ENCODE data around the gene POLD4.

Gene POLD4

DNA sequence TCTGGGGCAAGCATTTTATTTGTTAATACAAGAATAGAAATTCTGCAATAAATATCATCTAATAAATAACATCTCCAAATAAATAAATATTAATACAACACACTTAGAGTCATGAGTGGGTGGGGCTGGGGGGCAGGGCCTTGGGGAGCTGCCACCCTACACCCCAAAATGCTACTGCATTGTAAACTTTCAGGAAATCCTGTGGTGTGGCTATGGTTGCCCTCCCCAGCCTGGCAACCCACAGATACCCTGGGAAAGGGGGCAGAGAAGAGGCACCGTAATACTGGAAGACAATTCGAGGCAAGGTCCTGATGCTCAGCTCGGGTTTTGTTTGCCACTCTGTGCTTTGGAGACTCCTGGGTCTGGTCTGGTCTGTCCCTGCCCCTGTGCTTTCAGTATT, 10.8 kb upstream of the POLD4 start:
- no peak for DNase-seq (ENCODE audit: low read depth)
- TF ChIP-seq, protein P1, sequence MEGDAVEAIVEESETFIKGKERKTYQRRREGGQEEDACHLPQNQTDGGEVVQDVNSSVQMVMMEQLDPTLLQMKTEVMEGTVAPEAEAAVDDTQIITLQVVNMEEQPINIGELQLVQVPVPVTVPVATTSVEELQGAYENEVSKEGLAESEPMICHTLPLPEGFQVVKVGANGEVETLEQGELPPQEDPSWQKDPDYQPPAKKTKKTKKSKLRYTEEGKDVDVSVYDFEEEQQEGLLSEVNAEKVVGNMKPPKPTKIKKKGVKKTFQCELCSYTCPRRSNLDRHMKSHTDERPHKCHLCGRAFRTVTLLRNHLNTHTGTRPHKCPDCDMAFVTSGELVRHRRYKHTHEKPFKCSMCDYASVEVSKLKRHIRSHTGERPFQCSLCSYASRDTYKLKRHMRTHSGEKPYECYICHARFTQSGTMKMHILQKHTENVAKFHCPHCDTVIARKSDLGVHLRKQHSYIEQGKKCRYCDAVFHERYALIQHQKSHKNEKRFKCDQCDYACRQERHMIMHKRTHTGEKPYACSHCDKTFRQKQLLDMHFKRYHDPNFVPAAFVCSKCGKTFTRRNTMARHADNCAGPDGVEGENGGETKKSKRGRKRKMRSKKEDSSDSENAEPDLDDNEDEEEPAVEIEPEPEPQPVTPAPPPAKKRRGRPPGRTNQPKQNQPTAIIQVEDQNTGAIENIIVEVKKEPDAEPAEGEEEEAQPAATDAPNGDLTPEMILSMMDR (conservative IDR thresholded peaks at IDR 0.05; ENCODE audit: low read length), result no peak
- H3K4me3 ChIP-seq (ENCODE audit: low read length), result no peak overlapping the region

DNA sequence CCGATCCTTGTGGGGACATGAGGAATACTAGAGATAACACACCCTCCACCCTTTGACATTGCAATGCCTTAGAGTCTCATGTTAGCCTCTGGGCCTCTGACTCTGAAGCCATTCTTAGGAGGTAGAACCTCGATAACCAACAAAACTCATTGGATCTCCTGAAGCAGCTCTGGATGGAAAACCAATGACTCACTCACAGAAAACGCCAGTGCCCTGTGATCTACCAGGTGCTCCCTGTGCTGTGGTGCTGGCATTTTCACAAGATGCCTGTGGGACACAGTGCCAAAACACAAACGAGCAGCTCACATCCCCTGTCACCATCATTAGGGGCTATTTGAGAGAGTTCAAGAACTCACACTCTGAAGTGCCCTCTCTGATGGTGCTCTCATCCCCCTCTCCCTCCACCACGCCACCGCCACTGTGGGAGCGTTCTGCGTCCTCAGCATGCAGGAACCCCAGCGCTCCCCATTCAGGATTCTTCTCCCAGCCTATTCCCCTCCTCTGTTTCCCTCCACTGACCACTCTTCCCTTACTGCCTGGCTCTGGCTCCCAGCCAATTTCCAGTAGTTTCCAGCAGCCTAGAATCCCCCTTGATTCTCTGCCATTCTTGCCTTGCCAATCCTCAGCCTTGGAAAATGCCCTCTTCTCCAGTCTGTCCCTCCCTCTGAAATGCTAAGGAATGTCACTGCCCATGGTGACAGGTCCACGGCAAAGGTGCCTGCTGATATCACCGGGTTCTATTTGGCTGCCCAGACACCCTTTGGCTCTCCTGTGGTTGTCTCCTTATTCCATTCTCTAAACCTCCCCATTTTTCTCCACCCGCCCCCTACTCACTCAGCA, 4.7 kb upstream of the POLD4 start:
- TF ChIP-seq, protein P1 (conservative IDR thresholded peaks at IDR 0.05; ENCODE audit: low read length), result no peak
- H3K4me3 ChIP-seq (ENCODE audit: low read length), result no peak overlapping the region
- DNase-seq (ENCODE audit: low read depth), result peak; percentile 60

DNA sequence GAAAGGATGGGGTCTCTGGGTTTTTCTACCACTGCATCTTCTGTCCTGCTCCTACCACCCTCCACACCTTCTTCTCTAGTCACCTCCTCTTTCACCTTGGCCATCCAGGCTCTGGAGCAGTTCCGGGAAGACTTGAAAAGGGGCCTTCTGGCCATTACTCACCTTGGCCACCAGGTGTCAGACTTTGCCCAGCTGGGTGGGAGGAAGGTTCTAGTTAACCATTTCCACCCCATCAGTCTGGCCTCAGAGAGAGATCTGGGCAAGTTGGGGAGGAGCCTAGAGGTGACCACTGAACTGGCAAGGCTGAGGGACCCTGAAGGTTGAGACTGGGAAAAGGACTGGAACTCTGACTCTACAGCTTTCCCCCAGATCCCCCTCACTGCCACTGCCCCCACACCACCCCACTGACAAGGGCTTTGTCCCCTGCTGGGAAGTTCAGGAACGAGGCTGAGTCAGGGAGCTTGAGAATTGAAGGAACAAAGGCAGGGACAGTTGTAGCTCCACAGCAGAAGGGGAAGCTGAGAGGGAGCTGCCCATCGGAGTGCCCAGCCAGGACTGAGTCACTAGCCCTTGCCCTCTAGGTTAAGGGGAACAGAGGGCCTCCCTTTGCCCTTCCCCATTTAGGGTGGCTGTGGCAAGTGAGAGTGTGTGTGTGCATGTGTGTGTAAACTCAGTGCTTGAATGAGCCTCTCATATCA, 3.7 kb upstream of the POLD4 start:
- DNase-seq (ENCODE audit: low read depth), result peak; percentile 72
- no peak overlapping the region for H3K4me3 ChIP-seq (ENCODE audit: low read length)

DNA sequence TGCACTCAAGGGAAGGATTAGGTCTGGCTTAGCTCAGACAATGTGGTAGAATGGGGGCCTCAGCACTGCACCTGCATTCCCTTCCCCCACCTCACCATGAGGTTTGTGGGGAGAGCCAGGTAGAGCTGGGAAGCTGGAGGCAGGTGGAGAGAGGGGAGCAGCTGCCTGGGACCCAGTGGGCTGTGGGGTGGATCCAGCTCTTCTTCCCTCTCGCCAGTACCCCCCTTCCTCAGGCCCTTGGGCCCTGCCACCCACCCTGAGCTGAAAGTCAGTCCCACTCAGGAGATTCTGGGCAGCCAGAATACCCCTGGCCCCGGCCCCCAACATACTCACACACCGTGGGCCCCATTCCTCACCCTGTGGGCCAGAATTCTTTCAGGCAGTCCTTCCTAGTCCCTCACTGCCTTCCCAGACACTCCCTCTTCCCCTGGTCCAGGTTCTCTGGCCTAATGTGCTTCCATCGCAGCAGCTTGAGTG, 3.1 kb upstream of the POLD4 start:
- H3K4me3 ChIP-seq (ENCODE audit: low read length), result no peak overlapping the region

More for the DNA sequence above, 3.7 kb upstream of the POLD4 start:
- TF ChIP-seq, protein P1 (conservative IDR thresholded peaks at IDR 0.05; ENCODE audit: low read length), result peak; percentile 95

DNA sequence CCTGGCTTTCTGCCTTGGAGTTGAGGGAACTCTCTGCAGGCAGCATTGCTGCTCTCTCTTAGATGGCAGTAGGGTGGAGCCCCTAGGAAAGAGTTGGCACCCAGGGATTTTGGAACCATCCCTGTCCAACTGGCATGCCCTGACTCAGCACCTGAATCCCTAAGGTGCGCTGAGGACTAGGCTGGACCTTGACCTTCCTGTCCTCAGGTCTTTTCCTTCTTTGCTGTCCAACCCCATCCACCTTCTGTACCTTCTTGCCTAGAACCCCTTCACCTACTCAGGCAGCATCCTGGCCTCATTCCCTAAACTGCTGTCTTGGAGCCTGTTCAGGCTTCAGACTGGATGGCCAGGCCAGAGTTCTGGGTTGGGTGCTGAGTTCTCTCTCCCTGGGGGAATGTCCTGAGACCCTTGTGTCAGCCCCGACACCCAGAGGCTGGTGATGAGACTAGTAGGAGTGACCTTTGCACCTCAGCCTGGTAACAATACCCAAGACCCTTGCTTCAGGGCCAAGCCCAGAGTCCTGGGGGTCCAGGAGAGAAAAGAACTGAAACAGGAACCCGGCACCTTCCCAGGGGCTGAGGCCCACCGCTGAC, 2.5 kb upstream of the POLD4 start:
- H3K4me3 ChIP-seq (ENCODE audit: low read length), result no peak overlapping the region
- TF ChIP-seq, protein P1 (conservative IDR thresholded peaks at IDR 0.05; ENCODE audit: low read length), result no peak
- no peak for DNase-seq (ENCODE audit: low read depth)

More for the DNA sequence above, 3.1 kb upstream of the POLD4 start:
- DNase-seq (ENCODE audit: low read depth), result no peak
- TF ChIP-seq, protein P1 (conservative IDR thresholded peaks at IDR 0.05; ENCODE audit: low read length), result no peak

DNA sequence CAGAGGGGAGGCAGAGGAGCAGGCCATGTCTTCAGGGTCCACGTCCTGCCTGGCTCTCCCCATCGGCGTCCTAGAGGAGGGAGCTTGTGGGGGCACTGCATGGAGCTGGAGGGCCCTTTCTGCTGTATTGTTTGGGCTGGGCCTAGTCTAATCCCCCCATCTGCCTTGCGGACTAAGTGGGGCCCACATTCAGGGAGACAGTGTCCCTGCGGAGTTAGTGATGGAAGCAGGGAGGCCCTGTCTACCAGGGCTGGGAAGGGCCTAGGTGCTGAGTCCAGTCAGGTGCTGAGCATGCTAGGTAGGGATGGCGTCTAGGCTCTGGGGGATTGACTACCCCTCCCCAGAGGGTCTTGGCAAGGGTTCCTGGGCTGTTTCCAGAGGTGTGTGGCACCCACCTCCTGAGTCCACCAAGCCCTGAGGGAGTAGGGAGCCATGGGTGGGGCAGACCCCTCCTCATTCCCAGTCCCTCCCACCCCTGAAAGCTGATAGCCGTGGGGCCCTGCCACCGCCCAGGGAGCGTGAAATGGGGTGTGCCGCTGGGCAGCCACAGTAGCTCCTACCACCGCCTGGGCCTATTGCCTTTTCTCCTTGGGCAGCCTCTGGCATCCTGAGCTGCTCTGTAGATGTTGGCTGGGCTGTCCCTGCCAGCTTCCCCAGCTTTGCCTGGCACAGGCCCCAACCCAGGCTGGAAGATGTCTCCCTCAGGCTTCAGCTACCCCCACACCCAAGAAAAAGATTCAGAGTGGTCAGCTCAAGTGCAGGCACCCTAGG, 1.9 kb upstream of the POLD4 start:
- DNase-seq (ENCODE audit: low read depth), result no peak
- TF ChIP-seq, protein P1 (conservative IDR thresholded peaks at IDR 0.05; ENCODE audit: low read length), result no peak
- no peak overlapping the region for H3K4me3 ChIP-seq (ENCODE audit: low read length)
